Inferior parietal cortex (tissue), 1 donor: Measurements from ENCODE around the gene DUSP1.
"Not testable (repeated sequence)": the region's sequence is repeated elsewhere in the genome, so short reads cannot be mapped to it uniquely, and the experiment has no call there.

Source experiments
- DNase-seq: peaks from one replicate; pipeline ENCODE4 v3.0.0-alpha.2; 2016; ENCODE audit errors: extremely low spot score

DUSP1 gene

GRCh38 chr5:172770675-172771438, at the start of gene DUSP1:
TSS of gene DUSP1 (minus strand) at chr5:172771195. CDS start at chr5:172770952, 243 bp downstream.
- peak; percentile 95 for DNase-seq

GRCh38 chr5:172820046-172820767, 49.2 kb upstream of the DUSP1 start:
- DNase-seq = no peak

GRCh38 chr5:172819569-172819968, 48.6 kb upstream of the DUSP1 start:
- DNase-seq = no peak

- no peak for DNase-seq
Observed at GRCh38 chr5:172818081-172818480, 47.1 kb upstream of the DUSP1 start.

- DNase-seq = no peak
Observed at GRCh38 chr5:172817664-172818063, 46.7 kb upstream of the DUSP1 start.

- no peak for DNase-seq
Observed at GRCh38 chr5:172816925-172817562, 46.0 kb upstream of the DUSP1 start.

GRCh38 chr5:172815631-172816030, 44.6 kb upstream of the DUSP1 start:
- no peak for DNase-seq

GRCh38 chr5:172810996-172811395, 40.0 kb upstream of the DUSP1 start:
- not testable (repeated sequence) for DNase-seq

GRCh38 chr5:172809774-172810173, 38.8 kb upstream of the DUSP1 start:
- no peak for DNase-seq

GRCh38 chr5:172807766-172808311, 36.8 kb upstream of the DUSP1 start:
- no peak for DNase-seq

- no peak for DNase-seq
Observed at GRCh38 chr5:172806897-172807672, 36.1 kb upstream of the DUSP1 start.

- no peak for DNase-seq
Observed at GRCh38 chr5:172805736-172806255, 34.8 kb upstream of the DUSP1 start.

GRCh38 chr5:172805018-172805683, 34.2 kb upstream of the DUSP1 start:
- no peak for DNase-seq

GRCh38 chr5:172802567-172803176, 31.7 kb upstream of the DUSP1 start:
- DNase-seq = no peak

GRCh38 chr5:172802112-172802511, 31.1 kb upstream of the DUSP1 start:
- DNase-seq = no peak

- no peak for DNase-seq
Observed at GRCh38 chr5:172801179-172801671, 30.2 kb upstream of the DUSP1 start.

GRCh38 chr5:172800088-172800551, 29.1 kb upstream of the DUSP1 start:
- DNase-seq = no peak

GRCh38 chr5:172799416-172799815, 28.4 kb upstream of the DUSP1 start:
- DNase-seq = no peak

GRCh38 chr5:172798422-172799215, 27.6 kb upstream of the DUSP1 start:
- DNase-seq = no peak
